Stimulated activated CD8-positive, alpha-beta memory T cell treated with anti-CD3 and anti-CD28 coated beads, Interleukin-7, amount 100 ng/mL, for 1 hour (primary cell): ENCODE data around the gene OBSCN.

ENCODE experiments used
- DNase-seq, 2 donors: peaks; one replicate each; pipeline ENCODE4 v3.0.0-alpha.2; 2020; ENCODE audit warnings: low read depth in 2 of 2

The OBSCN gene

DNA sequence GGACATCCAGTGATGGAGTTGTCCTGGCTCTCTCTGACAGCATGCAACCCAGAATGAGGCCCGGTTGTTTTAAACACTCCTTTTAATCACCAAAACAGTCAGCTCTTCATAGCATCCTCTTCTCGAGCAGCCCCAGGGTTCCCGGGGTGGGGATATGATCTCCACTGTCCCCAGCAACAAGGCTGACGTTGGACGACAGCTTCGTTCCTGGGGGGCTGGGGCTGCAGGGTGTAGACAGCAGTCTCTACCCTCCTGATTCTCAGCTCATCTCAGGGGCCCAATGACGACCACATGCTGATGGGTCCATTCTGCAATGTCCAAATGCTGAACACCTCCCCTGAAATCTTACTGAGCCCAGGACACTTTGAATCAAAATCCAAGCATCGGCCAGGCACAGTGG is 171.8 kb downstream of the OBSCN start:
- no peak for DNase-seq

DNA sequence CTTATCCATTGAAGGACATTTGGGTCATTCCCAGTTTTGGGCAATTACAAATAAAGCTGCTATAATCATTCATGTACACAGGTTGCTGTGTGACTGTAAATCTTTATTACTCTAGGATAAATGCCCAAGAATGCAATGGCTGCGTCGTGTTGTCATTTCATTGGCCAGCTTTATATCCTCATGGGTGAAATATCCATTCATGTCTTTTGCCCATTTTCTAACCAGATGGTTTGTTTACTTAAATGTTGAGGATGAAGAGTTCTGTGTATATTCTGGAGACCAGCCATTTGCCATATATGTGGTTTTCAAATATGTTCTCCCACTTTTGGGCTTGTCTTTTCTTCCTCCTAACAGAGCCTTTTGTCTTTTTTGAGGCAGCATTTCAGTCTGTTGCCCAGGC is 173.5 kb downstream of the OBSCN start:
- no peak for DNase-seq

DNA sequence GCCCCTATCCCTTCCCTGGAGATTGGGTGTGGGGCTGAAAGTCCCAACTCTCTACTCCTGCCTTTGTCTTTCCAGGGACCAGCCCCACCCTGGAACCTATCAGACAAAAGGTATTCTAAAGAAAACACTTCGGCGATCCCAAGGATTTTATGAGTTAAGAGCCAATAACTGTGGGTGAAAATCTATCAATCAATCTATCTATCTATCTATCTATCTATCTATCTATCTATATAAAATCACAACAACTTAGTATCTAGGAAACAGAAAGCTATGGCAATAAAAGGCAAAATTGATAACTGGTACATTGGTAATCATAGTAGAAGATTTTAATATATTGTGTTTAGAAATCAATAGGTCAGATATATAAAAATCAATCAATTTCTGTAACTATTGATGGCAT is 175.9 kb downstream of the OBSCN start:
- no peak for DNase-seq

DNA sequence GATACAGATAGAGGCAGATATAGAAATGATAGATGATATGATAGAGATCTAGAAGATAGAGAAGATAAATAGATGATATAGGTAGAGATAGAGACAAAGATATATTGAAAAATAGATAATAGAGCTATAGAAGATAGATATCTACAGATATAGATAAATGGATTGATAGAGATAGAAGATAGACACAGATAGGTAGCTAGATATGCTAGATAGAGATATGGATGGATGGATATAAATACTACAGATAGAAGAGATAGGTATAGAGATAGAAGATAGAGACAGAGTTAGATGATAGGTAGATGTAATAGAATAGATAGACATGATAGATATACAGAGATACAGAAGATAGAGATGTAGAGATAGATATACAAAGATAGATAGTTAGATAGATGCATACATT is 177.4 kb downstream of the OBSCN start:
- DNase-seq = no peak

DNA sequence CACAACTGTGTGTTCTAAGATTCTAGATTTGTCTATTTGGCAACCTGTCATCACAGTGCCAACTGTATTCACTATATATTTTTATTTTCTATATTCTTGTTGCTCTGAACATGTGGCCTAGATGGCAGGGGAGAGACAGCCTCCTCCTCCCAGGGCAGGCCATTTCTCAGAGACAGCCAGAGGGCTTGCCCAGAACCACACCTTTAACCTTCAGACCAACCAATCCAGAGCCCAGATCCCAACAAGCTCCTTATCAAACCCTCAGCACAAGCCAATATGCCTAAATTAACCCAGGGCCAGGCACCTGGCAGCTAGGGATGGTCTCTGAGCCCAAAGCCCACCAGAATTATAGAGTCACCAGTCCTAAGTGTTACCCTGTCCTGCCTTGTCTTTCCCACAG is 179.5 kb downstream of the OBSCN start:
- no peak for DNase-seq

DNA sequence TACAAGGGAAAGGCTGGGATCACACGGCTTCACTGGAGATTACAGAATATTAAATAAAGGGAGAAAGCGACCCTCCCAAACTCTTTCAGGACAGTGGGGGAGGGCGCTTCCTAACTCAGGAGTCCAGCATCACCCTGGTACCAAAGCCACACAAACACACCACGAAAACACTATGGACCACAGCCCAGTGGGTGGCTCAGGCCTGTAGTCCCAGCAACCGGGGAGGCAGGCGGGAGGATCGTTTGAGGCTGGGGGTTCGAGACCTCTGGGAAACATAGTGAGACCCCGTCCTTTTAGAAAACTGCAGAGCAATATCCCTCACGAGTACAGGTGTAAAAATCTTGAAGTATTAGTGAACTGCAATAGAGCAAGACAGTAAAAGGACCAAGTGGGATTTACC is 182.8 kb downstream of the OBSCN start:
- no peak for DNase-seq

DNA sequence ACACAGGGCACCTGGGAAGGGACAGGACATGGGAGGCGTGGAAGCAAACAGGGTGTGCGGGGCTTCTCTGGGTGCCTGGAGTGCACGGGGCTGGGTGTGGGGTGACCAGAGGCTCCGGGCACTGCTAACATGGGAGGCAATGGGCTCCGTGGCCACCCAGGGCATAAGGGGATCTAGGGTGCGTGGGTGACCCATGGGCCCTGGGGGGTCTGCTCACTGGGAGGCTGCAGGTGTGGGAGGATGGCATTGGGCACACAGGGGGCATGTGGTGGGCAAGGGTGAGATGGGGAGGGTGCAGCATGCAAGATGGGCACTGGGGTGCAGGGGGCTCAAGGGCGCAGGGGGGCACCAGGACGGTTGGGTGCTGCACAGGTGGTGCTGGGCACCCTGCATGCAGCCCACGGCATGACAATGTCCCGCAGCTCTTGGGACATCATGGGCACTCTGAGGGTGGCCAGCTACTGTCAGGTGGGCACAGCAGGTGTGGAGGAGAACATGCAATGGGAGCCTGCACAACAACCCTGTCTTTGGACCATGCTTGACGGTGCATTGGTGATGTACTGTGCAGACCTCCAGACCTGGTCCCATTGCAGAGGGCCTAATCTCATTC is 183.7 kb downstream of the OBSCN start:
- no peak for DNase-seq

DNA sequence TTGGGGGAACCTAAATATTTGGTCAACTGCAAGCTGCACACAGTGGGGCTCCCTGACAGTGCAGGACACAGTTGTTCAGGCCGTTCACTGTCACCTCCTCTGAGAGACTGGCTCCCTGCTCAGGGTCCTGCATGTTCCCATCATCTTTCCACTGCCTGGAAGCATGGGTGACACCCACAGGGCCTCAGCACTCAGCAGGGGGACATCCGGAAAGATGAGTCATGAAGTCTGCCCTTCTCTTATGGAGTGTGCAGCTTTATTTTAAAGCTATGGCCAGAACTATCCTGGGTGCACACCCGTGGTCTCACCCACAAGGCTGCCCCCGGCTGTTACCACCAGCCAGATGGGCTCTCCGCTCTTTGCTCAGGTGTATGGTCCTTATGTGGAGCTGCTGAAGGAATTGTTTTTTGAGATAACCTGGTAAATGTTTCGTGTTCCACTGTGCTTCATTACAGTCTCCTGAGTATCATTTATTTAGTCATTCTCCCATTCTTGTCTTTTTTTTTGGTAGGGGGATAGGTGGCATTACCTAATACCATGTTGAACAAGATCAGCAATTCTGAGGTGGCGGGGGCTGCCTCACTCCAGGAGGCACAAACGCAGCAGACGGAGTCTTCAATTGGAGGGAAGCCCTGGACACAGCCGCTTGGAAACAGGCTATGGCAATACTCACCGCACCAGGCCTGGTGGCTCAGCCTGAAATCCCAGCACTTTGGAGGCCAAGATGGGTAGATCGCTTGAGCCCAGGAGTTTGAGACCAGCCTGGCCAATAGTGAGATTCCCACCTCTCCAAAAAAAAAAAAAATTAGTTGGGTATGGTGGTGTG is 184.5 kb downstream of the OBSCN start:
- no peak for DNase-seq

DNA sequence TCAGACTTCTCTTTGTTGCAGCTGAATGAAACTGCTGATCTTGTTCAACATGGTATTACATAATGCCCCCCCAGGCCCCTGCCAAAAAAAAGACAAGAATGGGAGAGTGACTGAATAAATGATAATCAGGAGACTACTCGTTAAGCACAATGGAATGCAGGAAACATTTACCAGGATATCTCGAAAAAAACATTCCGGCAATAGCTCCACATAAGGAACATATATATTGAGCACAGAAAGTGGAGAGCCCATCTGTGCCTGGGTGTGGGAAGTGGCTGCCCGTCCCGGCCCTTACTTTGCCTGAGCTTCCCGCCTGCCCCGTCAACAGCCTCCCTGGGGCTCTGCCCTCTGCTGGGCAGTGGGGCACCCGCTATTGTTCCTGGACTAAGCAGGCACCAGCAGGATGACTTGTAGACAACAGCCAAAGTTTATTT is 185.4 kb downstream of the OBSCN start:
- DNase-seq = no peak

DNA sequence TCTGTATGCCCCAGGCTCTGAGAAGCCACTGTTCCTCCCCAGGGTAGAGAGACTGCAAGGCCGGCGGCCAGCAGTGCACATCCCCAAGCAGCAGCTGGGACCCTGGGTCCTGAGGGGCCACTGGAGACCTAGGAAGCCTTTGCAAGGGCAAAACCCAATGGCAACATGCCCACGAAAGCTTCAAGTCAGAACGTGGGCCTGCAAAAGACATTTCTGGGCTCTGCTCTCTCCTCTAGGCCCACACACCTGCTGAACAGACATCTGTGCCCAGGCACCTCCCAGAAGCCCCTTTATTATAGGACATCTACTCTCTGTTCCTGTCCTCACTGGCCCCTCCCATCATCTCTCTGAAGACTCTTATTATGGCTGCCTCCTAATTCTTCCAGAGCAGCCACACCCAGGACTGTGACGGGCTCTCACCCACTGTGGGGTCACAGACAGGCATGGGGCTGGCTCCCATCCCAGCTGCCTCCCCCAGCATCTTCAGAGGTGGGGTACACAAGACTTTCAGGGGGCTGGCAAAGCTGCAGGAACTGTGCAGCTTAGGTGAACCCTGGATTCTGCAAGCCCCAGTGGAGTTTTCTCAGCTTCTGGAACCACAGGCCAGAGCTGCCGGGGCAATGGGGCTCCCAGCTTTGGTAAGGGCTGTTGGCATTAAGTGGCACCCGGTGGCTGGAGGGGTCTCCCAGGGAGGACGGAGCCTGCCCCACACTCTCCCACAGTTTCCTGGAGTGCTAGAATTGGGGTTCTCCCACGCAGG is 186.1 kb downstream of the OBSCN start:
- no peak for DNase-seq

DNA sequence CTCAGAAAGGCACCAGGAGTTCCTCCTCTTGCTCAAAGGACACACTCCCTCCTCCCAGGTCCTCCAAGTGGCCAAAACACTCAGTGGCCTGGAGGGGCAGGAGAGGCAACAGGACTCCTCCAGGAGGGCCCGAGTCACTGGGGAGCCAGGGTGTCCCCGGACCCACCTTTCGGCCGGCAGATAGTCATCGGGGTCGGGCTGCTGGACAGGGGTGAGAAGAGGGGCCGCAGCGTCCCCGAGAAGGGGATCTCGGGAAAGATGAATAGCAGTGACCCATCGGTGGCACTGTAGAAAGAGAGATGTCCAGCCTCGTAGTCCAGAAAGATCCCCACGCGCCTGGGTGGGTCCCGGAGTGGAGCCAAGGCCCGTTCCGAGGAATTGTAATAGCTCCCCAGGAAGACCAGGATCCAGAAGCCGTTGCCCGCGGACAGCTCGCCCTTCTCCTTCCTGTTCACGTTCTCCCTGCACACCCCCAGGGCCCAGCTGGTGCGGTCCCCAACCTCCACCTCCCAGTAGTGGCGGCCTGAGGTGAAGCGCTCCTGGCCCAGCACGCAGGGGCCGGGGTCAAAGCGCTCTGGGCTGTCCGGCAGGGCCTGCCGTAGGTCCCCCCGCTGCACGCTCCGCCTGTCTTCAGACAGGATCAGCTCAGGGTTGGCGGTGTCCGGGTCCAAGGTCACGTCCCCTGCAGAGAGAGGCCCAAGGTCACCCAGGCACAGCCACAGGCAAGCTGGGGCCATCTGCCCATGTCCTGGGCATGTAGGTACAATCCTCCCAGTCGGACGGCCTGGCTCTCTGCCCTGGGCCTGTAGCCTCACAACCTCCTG is 186.9 kb downstream of the OBSCN start:
- DNase-seq = no peak

DNA sequence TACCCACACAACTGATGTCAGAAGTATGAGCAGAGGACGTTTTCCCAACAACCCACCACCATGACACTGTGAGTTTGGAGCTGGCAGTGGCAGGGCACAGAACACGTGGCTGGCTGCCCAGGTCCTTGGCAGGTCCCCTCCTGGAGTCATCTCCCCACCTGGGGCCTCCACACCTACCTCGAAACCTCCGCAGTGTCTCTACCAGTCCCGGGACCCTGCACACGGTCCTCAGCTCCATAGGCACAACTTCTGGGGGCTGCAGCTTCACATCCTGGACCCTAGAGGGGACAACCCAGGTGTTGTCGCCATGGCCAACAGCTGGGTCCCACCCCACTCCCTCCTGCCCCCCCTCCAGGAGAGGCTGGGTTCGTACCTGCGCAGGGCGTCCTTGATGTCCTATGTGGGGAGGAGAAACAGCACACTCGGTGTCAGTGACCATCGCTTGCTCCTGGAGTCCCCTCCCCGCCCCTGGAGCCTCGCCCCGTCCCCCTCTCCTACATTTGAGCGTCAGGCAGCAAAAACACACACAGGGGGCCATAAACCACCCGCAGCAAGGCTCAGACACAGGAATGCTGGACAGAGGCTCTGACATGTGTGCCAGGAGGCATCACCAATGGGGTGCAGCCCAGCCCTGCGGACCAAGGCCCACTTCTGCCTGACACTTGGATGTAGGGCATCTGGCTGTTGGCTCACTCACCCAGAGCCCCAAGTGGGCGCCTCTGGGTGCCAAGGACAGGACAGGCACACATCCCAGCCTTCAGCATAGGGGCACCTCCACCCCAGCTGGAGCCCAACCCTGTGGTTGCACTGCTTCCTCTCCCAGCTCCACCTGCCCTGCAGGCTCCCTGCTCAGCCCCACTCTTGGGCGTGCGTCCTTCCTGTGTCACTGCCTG is 189.2 kb downstream of the OBSCN start:
- DNase-seq = no peak

DNA sequence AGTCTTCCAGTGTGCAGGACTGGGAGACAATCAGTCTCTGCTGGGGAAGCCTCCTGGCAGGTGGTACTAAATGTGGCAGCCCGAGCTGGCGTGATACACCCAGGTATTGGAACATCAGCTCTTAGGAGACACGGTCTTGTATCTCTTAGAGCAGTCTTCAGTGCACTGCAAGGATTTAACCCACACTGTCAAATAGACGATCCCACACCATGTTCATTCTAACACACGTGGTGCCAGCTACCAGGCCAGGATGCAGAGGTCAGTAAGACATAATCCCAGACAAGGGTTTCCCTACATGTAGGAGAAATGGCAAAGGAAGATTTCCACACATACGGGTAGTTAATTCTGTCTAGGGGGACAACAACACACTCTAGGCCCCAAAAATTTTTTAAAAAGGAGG is 190.1 kb downstream of the OBSCN start:
- no peak for DNase-seq

DNA sequence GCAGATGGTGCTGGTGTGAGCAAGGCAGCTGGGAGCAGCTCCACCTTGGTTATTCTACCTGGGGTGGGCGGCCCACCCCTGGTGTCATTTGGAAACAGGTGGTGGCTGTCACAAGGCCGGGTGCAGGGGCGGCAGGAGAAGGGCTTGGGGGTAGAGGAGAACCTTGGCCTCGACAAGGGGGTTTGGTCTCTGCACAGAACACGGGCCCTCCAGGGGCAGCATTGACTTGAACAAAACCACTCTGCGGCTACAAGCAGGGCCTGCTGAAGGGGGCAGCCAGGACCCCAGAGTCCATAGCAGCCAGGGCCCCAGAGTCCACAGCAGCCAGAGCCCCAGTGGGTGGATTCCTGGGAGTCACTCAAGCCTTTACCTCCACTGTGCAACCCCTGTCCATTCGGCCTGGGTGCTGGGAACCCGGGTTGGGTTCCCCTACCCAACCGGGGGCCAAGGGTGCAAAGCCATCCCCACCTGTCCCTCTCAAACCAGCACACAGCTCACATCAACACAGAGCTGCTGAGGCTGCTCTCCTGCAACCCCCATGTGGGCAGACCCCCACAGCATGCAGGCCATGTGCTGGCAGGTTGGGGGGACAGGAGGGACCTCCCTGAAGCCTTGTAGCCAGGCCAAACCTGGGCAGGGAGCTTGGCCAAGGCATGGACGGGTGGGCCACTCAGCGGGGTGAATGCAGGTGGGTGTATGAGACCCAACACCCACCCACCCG is 191.1 kb downstream of the OBSCN start:
- no peak for DNase-seq

DNA sequence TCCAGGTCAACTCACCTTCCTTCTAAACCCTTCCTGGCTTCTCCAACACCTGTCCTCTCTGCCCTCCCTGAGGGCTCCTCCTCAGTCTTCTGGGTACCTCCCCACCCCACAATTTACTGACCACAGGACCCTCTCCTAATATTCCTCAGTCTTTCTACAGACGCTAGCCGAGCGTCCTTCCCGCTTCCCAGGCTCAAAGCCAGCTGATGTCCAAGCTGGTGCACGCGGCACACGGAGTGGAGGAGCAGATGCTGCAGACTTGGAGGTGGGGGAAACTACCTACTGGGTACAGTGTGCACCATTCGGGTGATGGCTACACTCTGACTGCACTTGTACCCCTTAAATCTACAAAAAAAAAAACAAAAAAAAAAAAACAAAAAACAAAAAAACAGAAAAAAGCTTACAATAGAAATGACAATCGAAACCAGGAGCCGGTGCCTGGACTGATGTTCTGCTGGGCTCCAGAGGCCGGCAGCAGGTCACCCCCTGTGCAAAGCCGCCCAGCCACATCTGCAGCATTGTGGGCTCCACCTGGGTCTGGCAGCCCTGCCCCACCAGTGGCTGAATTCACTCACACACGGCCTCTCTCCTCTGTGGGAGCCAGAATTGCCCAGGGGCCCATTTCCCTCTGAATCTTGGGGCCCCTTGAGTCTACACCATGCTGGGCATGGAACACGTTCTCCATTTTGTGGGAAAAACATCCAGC is 191.8 kb downstream of the OBSCN start:
- no peak for DNase-seq

DNA sequence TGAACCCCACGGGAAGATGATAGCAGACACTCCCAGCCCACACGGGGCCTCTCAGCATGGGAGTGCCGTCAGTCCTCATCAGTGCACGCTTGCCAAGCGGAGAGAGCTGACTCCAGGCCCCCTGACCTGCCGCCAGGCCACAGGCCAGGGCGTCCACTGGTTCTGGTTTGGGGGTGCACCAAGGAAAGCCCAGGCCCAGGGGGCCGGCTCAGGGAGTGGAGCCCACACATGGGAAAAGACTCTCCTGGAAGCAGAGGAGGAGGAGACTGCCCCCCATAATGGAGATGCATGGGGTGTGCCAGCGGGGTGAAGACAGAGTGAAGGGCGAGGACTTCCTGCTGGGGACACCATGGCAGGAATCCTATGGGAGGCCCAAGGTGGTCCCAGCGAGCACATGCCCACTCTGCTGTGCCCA is 192.4 kb downstream of the OBSCN start:
- DNase-seq = no peak

DNA sequence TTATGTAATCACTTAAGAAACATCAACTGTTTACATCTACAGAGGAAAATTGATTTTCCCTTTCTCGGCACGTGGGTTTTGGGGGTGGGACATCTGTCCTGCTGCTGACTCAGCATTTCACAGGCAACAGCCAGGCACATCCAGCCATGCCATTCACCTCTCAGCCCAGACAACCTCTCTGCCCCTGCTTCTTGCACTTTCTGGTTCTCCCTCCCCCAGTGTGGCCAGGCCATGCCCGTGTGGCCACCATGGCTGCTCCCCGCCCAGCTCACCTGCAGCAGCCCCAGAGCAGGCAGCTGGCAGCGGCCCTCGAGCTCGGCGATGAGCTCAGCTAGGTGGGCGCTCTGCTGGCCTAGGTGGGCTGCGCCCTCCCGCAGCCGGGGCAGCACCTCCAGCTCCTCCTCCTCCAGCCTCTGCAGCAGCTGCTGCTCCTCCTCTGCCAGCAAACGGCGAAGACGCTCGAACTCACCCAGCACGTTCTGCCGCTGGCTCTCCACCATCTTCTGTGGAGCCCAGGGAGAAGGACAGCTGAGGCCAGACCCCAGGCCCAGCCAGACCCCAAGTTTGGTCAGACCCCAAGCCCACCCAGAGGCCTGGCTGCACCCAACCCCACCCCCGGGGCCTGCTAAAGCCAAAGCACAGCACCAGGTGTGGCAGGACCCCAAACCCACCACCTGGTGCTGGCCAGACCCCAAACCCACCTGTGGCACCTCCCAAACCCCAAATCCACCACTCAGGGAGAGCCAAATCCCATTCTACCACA is 193.0 kb downstream of the OBSCN start:
- no peak for DNase-seq

DNA sequence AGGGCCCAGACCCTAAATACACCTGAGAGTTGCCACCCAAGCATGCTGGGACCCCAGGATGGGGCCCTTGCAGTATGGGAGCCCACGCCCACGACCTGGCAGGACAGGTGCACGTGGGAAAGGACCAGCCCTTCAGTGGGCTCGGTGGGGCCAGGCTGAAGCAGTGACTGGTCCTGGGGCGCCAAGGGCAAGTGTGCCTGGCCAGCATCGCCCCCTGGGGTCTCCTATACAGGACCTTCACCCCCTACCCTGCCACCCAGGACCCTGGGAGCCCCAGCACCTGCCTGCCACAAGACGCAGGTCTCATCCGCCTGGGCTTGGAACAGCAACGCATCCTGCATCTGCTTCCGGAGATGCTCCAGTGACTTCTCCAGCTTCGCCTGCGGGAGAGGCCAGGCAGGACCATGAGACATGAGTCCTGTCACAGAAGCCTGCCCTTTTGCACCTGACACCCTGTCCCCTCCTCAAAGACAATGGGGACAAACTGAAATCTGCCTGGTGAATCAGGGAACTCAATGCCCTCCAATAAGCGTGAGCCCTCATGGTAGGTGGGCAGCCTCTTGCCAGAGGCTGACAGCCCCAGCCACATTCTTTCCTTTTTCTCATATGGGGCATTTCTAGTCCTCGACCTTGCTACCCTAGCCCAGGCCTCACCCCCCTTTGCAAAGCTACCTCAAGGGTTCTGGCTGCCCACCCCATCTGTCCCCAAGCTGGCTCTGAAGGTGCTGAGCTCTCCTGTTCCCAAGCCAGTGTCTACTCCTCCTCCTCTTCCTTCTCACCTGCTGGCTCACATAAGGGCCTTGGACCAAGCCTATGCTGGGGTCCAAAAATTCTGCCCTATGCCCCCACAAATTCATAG is 194.2 kb downstream of the OBSCN start:
- no peak for DNase-seq
